ENCODE data around the gene ASB2. TPM values are rescaled to one million over a fixed set of nuclear protein-coding genes. Genes with fewer than 3 reads are reported as not detected.

The ASB2 gene
- total RNA-seq, 1 experiment from 2014 or later: not detected

- no peak for DNase-seq (ENCODE audit: extremely low read depth, low read depth)
Observed at GRCh38 chr14:93930989-93931307, 45.4 kb downstream of the ASB2 start.

- DNase-seq (ENCODE audit: extremely low read depth, low read depth): no peak
Observed at GRCh38 chr14:93930296-93930988, 45.9 kb downstream of the ASB2 start.

- no peak for DNase-seq (ENCODE audit: extremely low read depth, low read depth)
Observed at GRCh38 chr14:93929657-93930056, 46.7 kb downstream of the ASB2 start.

GRCh38 chr14:93929048-93929535 is 47.3 kb downstream of the ASB2 start:
- DNase-seq (ENCODE audit: extremely low read depth, low read depth): no peak

- DNase-seq (ENCODE audit: extremely low read depth, low read depth): no peak
Observed at GRCh38 chr14:93928184-93929047, 48.0 kb downstream of the ASB2 start.

- no peak for DNase-seq (ENCODE audit: extremely low read depth, low read depth)
Observed at GRCh38 chr14:93927800-93928145, 48.6 kb downstream of the ASB2 start.

GRCh38 chr14:93926873-93927799 is 49.2 kb downstream of the ASB2 start, which contains the start of gene FAM181A:
Gene FAM181A, plus strand, starts transcription at chr14:93927344. Its CDS starts 942 bp downstream, at chr14:93928286.
- no peak for DNase-seq (ENCODE audit: extremely low read depth, low read depth)

GRCh38 chr14:93926245-93926872 is 50.0 kb downstream of the ASB2 start:
- no peak for DNase-seq (ENCODE audit: extremely low read depth, low read depth)

- no peak for DNase-seq (ENCODE audit: extremely low read depth, low read depth)
Observed at GRCh38 chr14:93925374-93925895, 50.9 kb downstream of the ASB2 start.

- DNase-seq (ENCODE audit: extremely low read depth, low read depth): no peak
Observed at GRCh38 chr14:93924592-93925355, 51.6 kb downstream of the ASB2 start.

- DNase-seq (ENCODE audit: extremely low read depth, low read depth): no peak
Observed at GRCh38 chr14:93923626-93924025, 52.7 kb downstream of the ASB2 start.

- DNase-seq (ENCODE audit: extremely low read depth, low read depth): no peak
Observed at GRCh38 chr14:93921001-93921806, 55.2 kb downstream of the ASB2 start.

GRCh38 chr14:93917141-93917540 is 59.2 kb downstream of the ASB2 start:
- DNase-seq (ENCODE audit: extremely low read depth, low read depth): no peak

- DNase-seq (ENCODE audit: extremely low read depth, low read depth): no peak
Observed at GRCh38 chr14:93916498-93916897, 59.9 kb downstream of the ASB2 start.

- no peak for DNase-seq (ENCODE audit: extremely low read depth, low read depth)
Observed at GRCh38 chr14:93915800-93916199, 60.6 kb downstream of the ASB2 start.

GRCh38 chr14:93915070-93915705 is 61.2 kb downstream of the ASB2 start:
- no peak for DNase-seq (ENCODE audit: extremely low read depth, low read depth)

GRCh38 chr14:93914278-93914677 is 62.1 kb downstream of the ASB2 start:
- no peak for DNase-seq (ENCODE audit: extremely low read depth, low read depth)

- no peak for DNase-seq (ENCODE audit: extremely low read depth, low read depth)
Observed at GRCh38 chr14:93912782-93913181, 63.6 kb downstream of the ASB2 start.

Measured in NCI-H460 (cell line).